ENCODE data around the gene DCC. TPM values are rescaled to one million over a fixed set of nuclear protein-coding genes. Genes with fewer than 3 reads are reported as not detected.

The DCC gene
- total RNA-seq, 1 donor from 2014 or later: 0.06 TPM

GRCh38 chr18:53534695-53535094, 1194.7 kb downstream of the DCC start:
- DNase-seq (ENCODE audit: extremely low read depth, low read depth, low spot score): no peak

- DNase-seq (ENCODE audit: extremely low read depth, low read depth, low spot score): no peak
These were observed 1196.9 kb downstream of the DCC start for GRCh38 chr18:53536908-53537307.

- DNase-seq (ENCODE audit: extremely low read depth, low read depth, low spot score): no peak
These were observed 1201.9 kb downstream of the DCC start for GRCh38 chr18:53541924-53542323.

- no peak for DNase-seq (ENCODE audit: extremely low read depth, low read depth, low spot score)
These were observed 1203.7 kb downstream of the DCC start for GRCh38 chr18:53543711-53544110.

- no peak for DNase-seq (ENCODE audit: extremely low read depth, low read depth, low spot score)
These were observed 1204.9 kb downstream of the DCC start for GRCh38 chr18:53544917-53545316.

GRCh38 chr18:53551868-53552426, 1212.0 kb downstream of the DCC start:
- DNase-seq (ENCODE audit: extremely low read depth, low read depth, low spot score): no peak

GRCh38 chr18:53553030-53553429, 1213.0 kb downstream of the DCC start:
- DNase-seq (ENCODE audit: extremely low read depth, low read depth, low spot score): no peak

- no peak for DNase-seq (ENCODE audit: extremely low read depth, low read depth, low spot score)
These were observed 1216.5 kb downstream of the DCC start for GRCh38 chr18:53556450-53556849.

- DNase-seq (ENCODE audit: extremely low read depth, low read depth, low spot score): no peak
These were observed 1220.5 kb downstream of the DCC start for GRCh38 chr18:53560546-53560945.

GRCh38 chr18:53566626-53567025, 1226.6 kb downstream of the DCC start:
- DNase-seq (ENCODE audit: extremely low read depth, low read depth, low spot score): no peak

GRCh38 chr18:53567929-53568574, 1228.1 kb downstream of the DCC start:
- no peak for DNase-seq (ENCODE audit: extremely low read depth, low read depth, low spot score)

Measured in glomerular endothelial cell (primary cell).